GM19372 (cell line): ENCODE results near the gene KRTAP5-1.
"Not testable (repeated sequence)": the region's sequence is repeated elsewhere in the genome, so short reads cannot be mapped to it uniquely, and the experiment has no call there.

Experiments
- ATAC-seq: cut with Tn5 transposase; IDR thresholded peaks from one replicate; pipeline ENCODE4 v1.9.1; 2021; ENCODE audit warnings: mild to moderate bottlenecking, low read depth, moderate library complexity; ENCODE audit not compliant: unreplicated experiment

KRTAP5-1 gene

DNA sequence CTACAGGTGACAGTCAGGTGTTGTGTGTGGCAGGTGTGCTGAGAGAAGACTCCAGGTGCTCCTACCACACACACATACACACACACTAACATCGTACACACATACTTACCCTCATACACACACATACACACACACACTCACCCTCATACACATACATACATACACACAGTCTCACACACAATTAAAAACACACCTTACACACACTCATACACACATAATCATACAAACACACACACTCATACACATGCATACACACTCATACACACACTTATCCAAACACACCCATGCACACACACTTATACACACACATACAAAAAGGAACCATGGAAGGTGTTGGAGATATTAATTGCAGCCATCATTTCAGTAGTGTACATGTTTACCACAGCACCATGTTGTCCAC is 18.5 kb upstream of the KRTAP5-1 start:
- ATAC-seq = no peak

- not testable (repeated sequence) for ATAC-seq
Measured at GRCh38 chr11:1601663-1602062, 16.6 kb upstream of the KRTAP5-1 start.

GRCh38 chr11:1600626-1601025 is 15.5 kb upstream of the KRTAP5-1 start:
- no peak for ATAC-seq

- ATAC-seq = no peak
Measured at GRCh38 chr11:1598816-1599215, 13.7 kb upstream of the KRTAP5-1 start.

DNA sequence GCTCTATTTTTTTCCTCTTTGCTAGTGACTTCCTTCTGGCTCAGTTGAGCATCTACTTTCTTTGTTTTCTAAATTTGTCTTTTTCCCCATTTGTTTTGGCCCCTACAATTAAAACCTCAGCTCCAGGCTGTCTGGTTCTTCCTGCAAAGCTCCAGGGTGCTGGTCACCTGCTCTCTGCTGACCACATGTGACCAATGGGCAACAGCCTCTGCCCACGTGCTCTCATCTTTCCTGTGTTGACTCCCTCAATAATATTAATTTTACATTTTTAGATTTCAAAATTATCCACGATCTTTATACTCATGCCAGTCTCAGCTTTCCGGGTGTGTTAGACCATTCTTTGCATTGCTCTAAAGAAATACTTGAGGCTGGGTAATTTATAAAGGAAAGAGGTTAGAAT is 13.3 kb upstream of the KRTAP5-1 start:
- not testable (repeated sequence) for ATAC-seq

- ATAC-seq = no peak
Measured at GRCh38 chr11:1597994-1598380, 12.9 kb upstream of the KRTAP5-1 start, which contains the start of gene KRTAP5-2. Gene KRTAP5-2, minus strand, starts transcription at chr11:1598294. Its CDS starts 44 bp downstream, at chr11:1598250.

- ATAC-seq = no peak
Measured at GRCh38 chr11:1597331-1597993, 12.4 kb upstream of the KRTAP5-1 start.

GRCh38 chr11:1596576-1597121 is 11.6 kb upstream of the KRTAP5-1 start:
- not testable (repeated sequence) for ATAC-seq

- ATAC-seq = not testable (repeated sequence)
Measured at GRCh38 chr11:1595994-1596575, 11.0 kb upstream of the KRTAP5-1 start.

DNA sequence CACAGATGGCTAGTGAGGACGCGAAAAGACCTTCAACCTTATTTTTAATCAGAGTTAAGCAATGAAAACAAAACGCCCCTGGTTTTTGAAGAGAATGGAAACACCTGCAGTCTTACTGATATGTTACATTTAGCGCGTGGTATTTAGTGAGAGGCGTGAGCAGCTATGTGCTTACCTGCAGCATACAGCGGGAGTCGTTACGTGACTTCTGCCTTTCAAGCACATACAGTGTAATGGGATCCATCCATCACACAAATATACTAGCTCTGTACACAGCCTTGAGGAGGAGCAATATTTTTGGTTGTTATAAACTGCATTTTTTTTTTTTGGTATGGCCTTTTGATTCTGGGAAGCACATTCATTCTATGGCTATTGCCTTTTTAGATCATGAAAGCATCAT is 7.5 kb upstream of the KRTAP5-1 start:
- ATAC-seq = no peak

- ATAC-seq = no peak
Measured at GRCh38 chr11:1589996-1590395, 4.9 kb upstream of the KRTAP5-1 start.

DNA sequence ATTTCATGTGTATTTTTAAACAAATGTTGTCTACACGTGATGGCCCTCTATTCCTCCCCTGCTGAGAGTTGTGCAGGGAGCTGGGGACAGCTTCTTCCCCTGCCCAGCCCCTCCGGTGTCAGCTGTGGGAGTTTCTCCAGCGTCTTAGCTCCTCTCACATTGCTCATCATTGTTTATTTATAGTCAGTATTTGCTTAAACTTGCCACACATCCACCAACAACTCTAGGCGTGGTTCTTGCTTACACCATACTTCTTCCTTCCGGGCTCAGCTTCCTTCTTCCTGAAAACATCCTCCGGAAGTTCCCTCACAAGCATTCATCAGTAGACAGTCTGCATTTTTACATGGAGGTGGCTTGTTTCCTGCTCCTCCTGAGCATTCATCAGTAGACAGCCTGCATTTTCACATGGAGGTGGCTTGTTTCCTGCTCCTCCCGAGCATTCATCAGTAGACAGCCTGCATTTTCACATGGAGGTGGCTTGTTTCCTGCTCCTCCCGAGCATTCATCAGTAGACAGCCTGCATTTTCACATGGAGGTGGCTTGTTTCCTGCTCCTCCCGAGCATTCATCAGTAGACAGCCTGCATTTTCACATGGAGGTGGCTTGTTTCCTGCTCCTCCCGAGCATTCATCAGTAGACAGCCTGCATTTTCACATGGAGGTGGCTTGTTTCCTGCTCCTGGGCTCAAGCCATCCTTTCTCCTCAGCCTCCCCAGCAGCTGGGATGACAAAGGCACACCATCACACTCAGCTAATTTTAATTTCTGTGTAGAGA is 4.3 kb upstream of the KRTAP5-1 start:
- not testable (repeated sequence) for ATAC-seq

DNA sequence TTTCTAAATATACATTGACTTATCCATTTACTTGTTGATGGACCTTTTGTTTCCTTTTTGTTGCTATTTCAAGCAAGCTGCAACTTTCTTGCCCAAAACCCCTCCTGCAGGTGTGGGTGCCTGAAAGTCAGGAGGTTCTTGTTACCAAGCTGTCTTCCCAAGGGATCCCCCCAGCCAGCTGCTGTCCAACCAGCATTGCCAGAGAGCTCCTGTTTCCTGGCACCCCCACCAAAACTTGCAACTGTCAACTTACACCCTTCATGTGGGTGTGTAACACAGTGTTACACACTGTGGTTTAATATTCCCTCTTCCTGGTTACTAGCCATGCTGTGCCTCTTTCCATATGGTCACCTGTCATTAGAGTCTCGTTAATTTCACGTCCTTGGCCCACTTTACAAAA is 1.6 kb upstream of the KRTAP5-1 start:
- ATAC-seq = no peak

DNA sequence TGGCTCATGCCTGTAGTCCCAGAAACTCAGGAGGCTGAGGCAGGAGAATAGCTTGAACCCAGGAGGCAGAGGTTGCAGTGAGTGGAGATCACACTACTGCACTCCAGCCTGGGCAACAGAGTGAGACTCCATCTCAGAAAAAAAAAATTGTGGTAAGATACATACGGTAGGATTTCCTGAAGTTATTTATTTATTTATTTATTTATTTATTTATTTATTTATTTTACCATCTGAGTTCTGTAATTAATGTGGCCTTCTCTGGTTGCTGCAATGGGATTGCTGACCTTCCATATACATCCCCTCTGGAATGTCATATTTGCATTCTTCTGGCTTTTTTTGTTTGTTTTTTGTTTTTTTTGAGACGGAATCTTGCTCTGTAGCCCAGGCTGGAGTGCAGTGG is 2.2 kb downstream of the KRTAP5-1 start:
- not testable (repeated sequence) for ATAC-seq

- ATAC-seq = no peak
Measured at GRCh38 chr11:1581976-1582375, 3.1 kb downstream of the KRTAP5-1 start.

GRCh38 chr11:1576825-1577224 is 8.3 kb downstream of the KRTAP5-1 start:
- no peak for ATAC-seq

DNA sequence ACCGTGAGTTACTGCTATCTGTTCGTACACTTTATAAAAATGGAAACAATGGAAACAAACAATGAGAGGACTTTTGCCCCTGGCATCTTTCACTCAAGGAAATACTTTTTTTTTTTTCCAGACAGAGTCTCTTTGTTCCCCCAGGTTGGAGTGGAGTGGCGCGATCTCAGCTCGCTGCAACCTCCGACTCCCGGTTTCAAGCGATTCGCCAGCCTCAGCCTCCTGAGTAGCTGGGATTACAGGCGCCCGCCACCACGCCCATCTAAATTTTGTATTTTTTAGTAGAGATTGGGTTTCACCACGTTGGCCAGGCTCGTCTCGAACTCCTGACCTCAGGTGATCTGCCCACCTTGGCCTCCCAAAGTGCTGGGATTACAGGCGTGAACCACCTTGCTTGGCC is 9.3 kb downstream of the KRTAP5-1 start:
- ATAC-seq = not testable (repeated sequence)

DNA sequence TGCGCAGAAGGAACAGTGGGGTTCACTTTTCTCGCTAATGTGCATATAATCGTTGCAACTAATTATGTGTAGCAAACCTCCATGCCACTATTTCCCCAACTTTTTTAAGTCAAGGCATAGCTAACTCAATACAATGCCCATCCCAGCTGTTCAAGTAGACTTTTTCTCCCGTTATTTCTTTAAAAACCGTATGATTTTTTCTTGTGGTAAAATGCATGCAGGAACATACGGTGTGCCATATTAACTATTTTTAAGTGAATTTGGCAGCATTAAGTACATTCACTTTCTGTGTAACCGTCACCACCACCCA is 10.2 kb downstream of the KRTAP5-1 start:
- ATAC-seq = no peak

GRCh38 chr11:1574238-1574932 is 10.7 kb downstream of the KRTAP5-1 start:
- peak; percentile 47 for ATAC-seq

DNA sequence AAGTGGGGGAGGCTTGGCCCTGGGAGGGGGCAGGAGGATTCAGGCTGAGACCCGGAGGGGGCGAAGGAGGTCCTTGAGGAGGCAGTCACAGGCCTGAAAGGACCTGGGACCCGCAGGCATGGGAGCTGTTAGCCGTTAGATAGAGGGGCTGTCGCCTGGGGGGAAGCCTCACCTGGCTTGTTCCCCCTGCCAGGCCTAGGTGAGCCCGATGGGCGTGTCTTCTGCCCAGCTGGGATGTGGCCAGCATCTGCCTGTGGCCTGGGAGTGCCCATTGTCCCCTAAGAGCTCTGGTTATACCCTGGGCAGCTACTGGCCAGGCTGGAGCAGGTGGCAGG is 11.2 kb downstream of the KRTAP5-1 start:
- ATAC-seq = no peak
